Erythroblast (primary cell): Measurements from ENCODE around the gene CGNL1.

Source experiments
- GATA1 ChIP-seq: IDR thresholded peaks from 2 replicates; pipeline ENCODE4 v1.6.1; 2011; ENCODE audit warnings: low read depth, mild to moderate bottlenecking, control low read depth, low read length, moderate library complexity
- POLR2A ChIP-seq: IDR thresholded peaks from 2 replicates; pipeline ENCODE4 v1.6.1; 2011; ENCODE audit warnings: mild to moderate bottlenecking, low read length

DNA sequence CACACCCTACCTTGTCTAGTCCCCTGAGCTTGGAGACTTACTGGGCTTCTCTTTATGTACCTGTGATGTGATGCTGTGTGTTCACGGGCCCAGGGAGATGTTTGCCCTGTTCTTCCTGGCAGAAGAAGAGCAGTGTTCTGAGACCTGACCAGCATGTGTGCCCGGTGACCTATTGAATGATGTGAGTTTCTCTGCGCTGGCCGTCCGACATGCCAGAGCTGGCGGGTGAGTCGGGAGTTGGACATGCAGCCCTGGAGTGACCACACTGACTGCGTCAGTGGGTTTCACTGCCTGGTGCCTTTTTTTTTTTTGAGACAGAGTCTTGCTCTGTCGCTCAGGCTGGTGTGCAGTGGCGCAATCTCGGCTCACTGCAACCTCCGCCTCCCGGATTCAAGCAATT is 42.3 kb downstream of the CGNL1 start:
- TF ChIP-seq POLR2A (no peak), GATA1 (no peak)
